ENCODE measurements around the gene NELL1. TPM values are rescaled to one million over a fixed set of nuclear protein-coding genes. Genes with fewer than 3 reads are reported as not detected.

NELL1 gene
- total RNA-seq, 6 experiments from 2014 or later, result not detected

GRCh38 chr11:21068886-21069285 lies 399.5 kb downstream of the NELL1 start:
- no peaks in the 10 kb centered on the region for H3K36me3 ChIP-seq
- intact Hi-C loops (cut with DNase I), result no loop called here
- ATAC-seq, result no peak
- no peaks in the 10 kb centered on the region for H3K27me3 ChIP-seq
- no peak for DNase-seq
- no peak for TF ChIP-seq CTCF (IDR thresholded peaks at IDR 0.05)
- no peak for TF ChIP-seq POLR2A (IDR thresholded peaks at IDR 0.05)
- H3K4me1 ChIP-seq, result no peaks in the 10 kb centered on the region
- H3K9me3 ChIP-seq, result no peaks in the 10 kb centered on the region
- H3K4me3 ChIP-seq, result no peak overlapping the region
- WGBS (ENCODE audit: insufficient coverage, low coverage, low lambda C conversion rate, missing lambda C conversion rate), result 26% methylated on average over 3 of the region's 3 CpGs
- H3K27ac ChIP-seq, result no peak overlapping the region

GRCh38 chr11:21069909-21070308 lies 400.5 kb downstream of the NELL1 start:
- intact Hi-C loops (cut with DNase I), result no loop called here
- no peaks in the 10 kb centered on the region for H3K27me3 ChIP-seq
- H3K4me3 ChIP-seq, result no peak overlapping the region
- 32% methylated on average over 5 of the region's 5 CpGs for WGBS (ENCODE audit: insufficient coverage, low coverage, low lambda C conversion rate, missing lambda C conversion rate)
- no peak for DNase-seq
- no peaks in the 10 kb centered on the region for H3K36me3 ChIP-seq
- TF ChIP-seq POLR2A (IDR thresholded peaks at IDR 0.05) (no peak), CTCF (IDR thresholded peaks at IDR 0.05) (no peak)
- no peak for ATAC-seq
- H3K9me3 ChIP-seq, result no peaks in the 10 kb centered on the region
- no peak overlapping the region for H3K27ac ChIP-seq
- no peaks in the 10 kb centered on the region for H3K4me1 ChIP-seq

- Histone ChIP-seq H3K36me3 (no peaks in the 10 kb centered on the region), H3K27ac (no peak overlapping the region), H3K4me3 (no peak overlapping the region), H3K4me1 (no peaks in the 10 kb centered on the region), H3K9me3 (no peaks in the 10 kb centered on the region), H3K27me3 (no peaks in the 10 kb centered on the region)
- DNase-seq (no peak), ATAC-seq (no peak)
- intact Hi-C loops (cut with DNase I), result no loop called here
- 49% methylated on average over 3 of the region's 3 CpGs for WGBS (ENCODE audit: insufficient coverage, low coverage, low lambda C conversion rate, missing lambda C conversion rate)
- TF ChIP-seq CTCF (IDR thresholded peaks at IDR 0.05) (no peak), POLR2A (IDR thresholded peaks at IDR 0.05) (no peak)
Observed at GRCh38 chr11:21072558-21072957, 403.2 kb downstream of the NELL1 start.

GRCh38 chr11:21082853-21083252 lies 413.5 kb downstream of the NELL1 start:
- intact Hi-C loops (cut with DNase I), result no loop called here
- H3K27ac ChIP-seq, result no peak overlapping the region
- no peak overlapping the region for H3K4me3 ChIP-seq
- no peaks in the 10 kb centered on the region for H3K9me3 ChIP-seq
- H3K36me3 ChIP-seq, result no peaks in the 10 kb centered on the region
- no peaks in the 10 kb centered on the region for H3K27me3 ChIP-seq
- H3K4me1 ChIP-seq, result no peaks in the 10 kb centered on the region
- TF ChIP-seq POLR2A (IDR thresholded peaks at IDR 0.05), result no peak
- no peak for DNase-seq
- no peak for ATAC-seq
- WGBS (ENCODE audit: insufficient coverage, low coverage, low lambda C conversion rate, missing lambda C conversion rate), result 56% methylated on average over 3 of the region's 3 CpGs

GRCh38 chr11:21088930-21089329 lies 419.5 kb downstream of the NELL1 start:
- Histone ChIP-seq H3K27ac (no peak overlapping the region), H3K4me1 (no peaks in the 10 kb centered on the region), H3K27me3 (no peaks in the 10 kb centered on the region), H3K9me3 (no peaks in the 10 kb centered on the region), H3K4me3 (no peak overlapping the region), H3K36me3 (no peaks in the 10 kb centered on the region)
- ATAC-seq (no peak), DNase-seq (no peak)
- intact Hi-C loops (cut with DNase I), result no loop called here
- no peak for TF ChIP-seq CTCF (IDR thresholded peaks at IDR 0.05)
- TF ChIP-seq POLR2A (IDR thresholded peaks at IDR 0.05), result no peak
